Activated CD8-positive, alpha-beta memory T cell treated with anti-CD3 and anti-CD28 coated beads, Interleukin-2, amount 50 U/mL, for 24 hours (primary cell): ENCODE results near the gene VPS35L.
"Not testable (repeated sequence)": the region's sequence is repeated elsewhere in the genome, so short reads cannot be mapped to it uniquely, and the experiment has no call there.

ENCODE experiments used
- DNase-seq: peaks from one replicate; pipeline ENCODE4 v3.0.0-alpha.2; 2020; ENCODE audit errors: extremely low read depth

VPS35L gene

GRCh38 chr16:19654147-19654546 is 98.6 kb downstream of the VPS35L start:
- DNase-seq: no peak

DNA sequence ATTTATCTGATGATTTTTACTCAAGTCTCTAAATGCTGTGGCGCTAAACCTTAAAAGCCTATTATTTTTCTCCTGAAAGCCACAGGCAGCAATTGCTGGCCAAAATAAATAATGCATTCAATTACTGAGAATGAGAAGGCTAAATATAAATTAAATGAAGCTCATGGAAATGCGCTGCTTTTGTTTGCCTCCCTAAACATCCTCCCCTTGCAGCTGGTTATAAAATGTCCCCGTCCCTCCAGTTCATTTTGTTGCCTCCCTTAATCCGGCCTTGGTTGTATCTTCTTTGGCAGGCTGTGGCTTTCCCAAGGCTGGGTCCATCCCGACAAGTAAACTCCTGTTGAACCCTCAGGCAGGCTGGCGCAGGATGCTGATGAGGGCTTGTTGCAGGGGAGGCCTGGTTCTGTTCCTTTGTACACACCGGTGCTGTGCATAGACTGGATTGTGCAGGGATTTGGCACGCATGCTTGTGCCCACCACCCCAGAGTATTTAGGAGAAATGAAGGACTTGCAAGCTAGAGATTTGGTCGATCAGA is 99.8 kb downstream of the VPS35L start:
- DNase-seq: no peak

DNA sequence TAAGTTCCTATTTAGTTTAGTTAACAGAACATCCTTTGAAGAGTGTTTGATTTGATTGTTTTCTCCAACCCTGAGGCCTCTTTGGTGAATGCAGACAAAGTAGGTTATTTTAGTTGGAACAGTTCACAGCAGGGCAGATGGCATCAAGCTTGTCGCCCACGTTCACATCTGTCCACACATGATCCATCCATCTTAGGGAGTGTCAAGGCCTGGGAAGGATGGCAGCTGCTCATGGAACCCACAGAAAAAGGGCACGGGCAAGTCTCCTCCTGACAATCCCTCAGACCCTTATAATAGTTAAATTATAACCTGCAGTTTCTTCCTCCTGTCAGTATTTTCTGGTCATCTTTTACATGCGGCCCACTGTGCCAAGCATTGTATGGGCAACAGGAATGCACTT is 102.3 kb downstream of the VPS35L start:
- no peak for DNase-seq

DNA sequence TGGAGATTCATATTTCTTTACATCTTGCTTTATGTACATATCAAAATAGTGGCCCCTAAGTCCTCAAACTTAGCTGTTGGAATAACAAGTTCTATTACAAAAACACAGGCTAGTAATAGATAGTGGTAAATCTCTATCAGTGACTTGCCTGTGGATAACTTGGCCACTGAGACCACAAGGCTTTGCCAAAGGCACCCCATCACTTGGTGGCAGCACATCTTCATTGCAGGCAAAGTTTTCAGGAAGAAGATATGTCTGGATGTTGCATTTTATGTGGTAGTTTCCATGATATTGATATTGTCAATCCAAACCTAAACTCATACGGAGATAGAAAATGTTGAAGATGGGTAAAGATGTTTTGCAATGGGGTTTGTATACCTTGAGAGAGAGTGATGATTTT is 104.1 kb downstream of the VPS35L start:
- no peak for DNase-seq

DNA sequence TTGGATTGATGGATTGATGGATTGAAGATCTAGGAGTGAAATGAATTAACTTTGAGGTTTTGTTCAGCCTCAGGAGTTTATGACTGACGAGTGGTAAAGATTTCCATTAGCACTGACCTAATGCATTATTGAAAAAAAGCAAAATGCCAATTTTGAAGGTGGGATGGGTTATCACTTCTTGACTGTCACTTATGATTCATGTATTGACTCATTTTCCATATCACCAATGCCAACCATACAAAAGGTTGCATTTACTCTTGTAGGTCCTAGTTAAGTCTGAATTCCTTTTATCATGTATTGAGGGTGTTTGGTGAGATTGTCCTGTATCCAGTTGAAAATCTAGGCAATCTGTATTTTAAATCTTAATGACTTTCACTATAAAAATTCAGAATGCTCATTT is 104.9 kb downstream of the VPS35L start:
- no peak for DNase-seq

DNA sequence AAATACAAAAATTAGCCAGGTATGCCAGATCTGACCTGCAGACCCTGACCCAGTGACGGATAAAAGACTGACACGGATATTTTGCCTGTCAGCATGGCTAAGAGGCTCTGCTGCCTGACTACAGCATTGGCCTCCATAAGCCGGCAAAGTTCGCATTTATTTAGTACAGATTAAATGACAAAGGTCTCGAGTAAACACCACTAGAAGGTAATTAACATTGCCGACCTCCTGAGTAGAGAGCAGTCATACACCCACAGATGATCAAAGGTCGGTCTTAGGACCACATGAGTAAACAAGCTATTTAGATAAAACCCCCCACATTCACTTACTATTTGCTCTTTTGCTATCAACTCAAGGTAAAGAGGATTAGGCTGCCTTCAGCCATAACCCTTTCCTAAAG is 106.8 kb downstream of the VPS35L start:
- no peak for DNase-seq

- no peak for DNase-seq
These were observed 108.7 kb downstream of the VPS35L start for GRCh38 chr16:19664166-19664565.

DNA sequence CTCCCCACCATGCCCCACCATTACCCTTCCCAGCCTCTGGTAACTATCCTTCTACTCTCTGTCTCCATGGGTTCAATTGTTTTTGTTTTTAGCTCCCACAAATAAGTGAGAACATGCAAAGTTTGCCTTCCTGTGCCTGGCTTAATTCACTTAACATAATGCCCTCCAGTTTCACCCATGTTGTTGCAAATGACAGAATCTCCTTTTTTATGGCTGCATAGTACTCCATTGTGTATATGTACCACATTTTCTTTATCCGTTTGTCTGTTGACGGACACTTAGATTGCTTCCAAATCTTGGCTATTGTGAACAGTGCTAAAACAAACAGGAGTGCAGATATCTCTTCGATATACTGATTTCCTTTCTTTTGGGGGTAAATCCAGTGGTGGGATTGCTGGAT is 109.8 kb downstream of the VPS35L start:
- not testable (repeated sequence) for DNase-seq

DNA sequence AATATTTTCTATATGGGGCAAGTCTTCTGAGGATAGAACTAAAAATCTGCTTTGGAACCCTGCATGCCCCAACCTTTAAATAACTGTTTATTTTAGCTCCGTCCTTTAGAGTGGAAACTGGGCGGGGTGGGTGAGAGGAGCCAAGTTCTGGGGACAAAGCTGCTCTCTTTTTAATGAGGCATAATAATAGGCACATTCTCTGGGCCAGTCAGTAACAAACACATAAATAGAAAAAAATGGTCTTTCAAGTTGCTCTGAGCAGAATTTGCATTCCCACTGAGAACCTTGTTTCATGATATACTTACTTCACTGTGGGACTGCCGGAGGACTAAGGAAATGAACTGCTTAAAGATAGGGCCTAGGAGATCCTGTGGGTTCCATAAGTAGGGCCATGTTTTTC is 111.0 kb downstream of the VPS35L start:
- no peak for DNase-seq

DNA sequence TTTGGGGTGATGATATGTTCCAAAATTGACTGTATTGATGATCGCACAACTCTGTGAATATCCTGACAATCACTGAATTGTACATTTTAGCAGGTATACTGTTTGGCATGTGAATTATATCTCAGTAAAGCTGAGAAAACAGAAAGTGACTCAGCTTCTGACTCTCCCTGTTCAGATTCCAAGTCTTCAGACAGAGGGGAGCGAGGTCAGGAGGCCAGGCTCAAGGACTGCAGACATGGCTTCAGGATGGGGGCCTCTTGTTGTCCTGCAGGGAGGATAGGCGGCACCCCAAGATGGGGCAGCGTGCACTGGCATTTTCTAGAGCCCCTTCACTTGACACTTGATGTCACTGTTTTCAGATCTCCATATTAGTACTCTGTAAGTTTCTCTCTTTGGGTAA is 116.9 kb downstream of the VPS35L start:
- DNase-seq: no peak

DNA sequence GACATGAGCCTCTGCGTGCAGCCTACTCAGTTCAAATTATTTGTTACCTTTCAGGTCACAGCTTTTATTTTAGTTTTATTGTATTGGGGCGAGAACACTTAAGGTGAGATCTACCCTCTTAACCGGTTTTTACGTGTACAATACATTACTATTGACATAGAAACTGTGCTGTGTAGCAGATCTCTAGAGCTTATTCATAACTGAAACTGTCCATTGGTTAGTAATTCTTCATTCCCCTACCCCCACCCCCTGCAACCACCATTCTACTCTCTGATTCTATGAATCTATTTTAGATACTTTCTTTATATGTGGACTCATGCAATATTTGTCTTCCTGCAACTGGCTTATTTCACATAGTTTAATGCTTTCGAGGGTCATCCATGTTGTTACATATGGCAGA is 119.0 kb downstream of the VPS35L start:
- DNase-seq: no peak

- DNase-seq: no peak
These were observed 121.9 kb downstream of the VPS35L start for GRCh38 chr16:19677402-19677801.

- no peak for DNase-seq
These were observed 123.3 kb downstream of the VPS35L start for GRCh38 chr16:19678804-19679203.

- not testable (repeated sequence) for DNase-seq
These were observed 123.8 kb downstream of the VPS35L start for GRCh38 chr16:19679281-19679680.

DNA sequence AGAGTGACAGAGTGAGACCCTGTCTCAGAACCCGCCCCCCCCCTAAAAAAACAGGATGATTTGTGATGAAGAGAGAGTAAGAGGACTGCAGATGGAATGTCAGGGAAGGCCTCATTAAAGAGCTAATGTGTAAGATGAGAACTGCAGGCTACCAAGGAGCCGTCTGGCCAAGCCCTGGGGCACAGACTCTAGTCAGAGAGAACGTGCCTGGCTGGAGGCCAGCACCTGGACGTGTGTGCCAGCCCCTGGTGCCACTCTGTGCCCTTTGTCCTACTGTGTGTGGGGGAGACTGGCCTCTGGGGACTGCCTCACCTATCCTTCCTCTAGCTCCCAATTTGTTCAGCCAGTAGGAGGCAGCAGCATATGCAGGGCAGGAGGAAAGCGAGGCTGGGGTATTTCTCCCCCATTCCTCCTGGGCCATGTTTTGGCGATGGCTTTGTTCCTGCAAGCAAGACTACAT is 125.4 kb downstream of the VPS35L start:
- DNase-seq: no peak

DNA sequence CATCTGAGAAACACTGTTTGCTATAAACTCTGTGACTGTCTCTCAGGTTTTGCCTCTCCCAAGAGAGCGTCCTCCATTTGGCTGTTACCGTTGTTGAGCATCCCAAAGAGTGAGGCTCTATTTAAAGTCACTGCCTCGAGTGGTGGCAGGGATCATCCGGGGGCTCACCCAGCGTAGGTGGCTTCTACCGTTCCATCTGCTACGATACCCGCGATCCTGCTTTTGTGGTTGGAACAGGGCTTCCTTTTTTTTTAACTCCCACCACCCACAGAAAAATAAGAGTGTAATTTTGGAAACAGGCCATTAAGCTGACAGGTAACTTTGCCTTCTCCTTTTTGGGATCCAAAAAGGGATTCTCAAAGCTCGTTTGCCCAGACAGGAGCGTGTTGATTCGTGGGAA is 126.1 kb downstream of the VPS35L start:
- DNase-seq: no peak

- no peak for DNase-seq
These were observed 128.1 kb downstream of the VPS35L start for GRCh38 chr16:19683453-19684236.

DNA sequence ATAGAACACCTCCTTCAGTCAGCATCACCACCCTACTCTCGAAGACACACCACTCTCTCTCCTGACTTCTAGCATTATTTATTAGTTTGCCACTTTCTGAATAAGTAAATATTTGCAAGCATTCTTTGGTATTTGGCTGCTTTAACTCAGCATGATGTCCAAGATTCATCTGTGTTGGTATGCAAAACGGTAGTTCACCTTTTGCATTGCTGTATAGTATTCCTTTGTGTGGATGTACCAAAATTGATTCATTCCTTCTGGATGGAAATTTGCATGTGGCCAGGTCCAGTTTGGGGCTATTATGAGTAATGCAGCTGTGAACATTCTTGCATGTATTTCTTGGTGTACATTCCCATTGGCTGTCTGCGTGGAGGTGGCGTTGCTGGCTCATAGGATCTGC is 129.7 kb downstream of the VPS35L start:
- no peak for DNase-seq

GRCh38 chr16:19687279-19687678 is 131.8 kb downstream of the VPS35L start:
- DNase-seq: no peak

DNA sequence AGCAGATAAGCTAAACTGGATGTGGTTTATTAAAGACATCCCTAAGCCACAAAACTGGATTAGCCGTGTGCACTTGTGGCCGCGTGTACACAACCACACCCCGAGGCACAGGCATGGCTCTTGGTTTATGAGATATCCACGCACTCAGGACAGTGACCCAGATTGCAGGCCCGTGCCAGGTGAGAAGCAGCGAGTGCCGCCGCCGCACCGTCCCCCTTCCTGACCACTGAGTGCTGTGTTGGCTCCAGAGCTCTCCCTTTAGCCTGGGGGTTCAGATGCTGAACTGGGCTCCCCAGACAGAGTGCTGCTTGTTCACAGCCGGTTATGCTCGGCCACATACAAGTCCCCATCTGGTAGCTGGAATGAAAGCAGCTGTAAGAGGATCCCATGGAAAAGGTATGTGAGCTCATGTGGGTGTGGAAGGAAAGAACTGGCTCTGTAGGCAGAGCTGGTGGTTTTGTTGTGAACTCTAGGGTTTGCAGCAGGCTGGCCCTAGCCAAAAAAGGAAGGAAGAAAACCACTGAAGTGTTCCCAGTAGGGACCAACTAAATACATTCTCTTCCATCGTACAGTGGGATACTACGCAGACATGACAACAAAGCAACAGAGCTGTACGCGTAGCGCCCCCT is 133.0 kb downstream of the VPS35L start:
- DNase-seq: no peak

- no peak for DNase-seq
These were observed 133.8 kb downstream of the VPS35L start for GRCh38 chr16:19689342-19689741.

- no peak for DNase-seq
These were observed 134.7 kb downstream of the VPS35L start for GRCh38 chr16:19690196-19690595.

DNA sequence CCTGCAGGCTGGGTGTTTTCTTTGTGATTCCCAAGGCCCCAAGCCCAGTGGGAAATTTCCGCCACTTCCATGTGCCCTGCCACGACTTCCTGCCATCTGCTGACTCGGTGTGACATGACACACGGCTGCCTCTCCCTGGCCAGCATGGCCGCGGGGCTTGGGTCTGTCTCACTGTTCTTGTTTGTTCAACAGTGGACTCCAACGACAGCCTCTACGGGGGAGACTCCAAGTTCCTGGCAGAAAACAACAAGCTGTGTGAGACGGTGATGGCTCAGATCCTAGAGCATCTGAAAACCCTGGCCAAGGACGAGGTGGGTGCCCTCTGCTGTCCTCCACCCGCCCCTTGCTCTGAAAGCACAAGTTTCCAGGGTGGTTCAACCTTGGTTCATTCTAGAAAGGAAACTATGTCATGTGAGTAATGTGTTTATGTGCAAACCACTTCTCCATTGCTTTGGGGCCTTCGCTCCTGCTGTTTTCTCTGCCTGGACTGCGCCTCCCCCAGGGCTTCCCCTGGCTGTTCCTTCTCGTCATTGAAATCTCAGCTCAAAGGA is 135.7 kb downstream of the VPS35L start:
- DNase-seq: no peak
